Activated CD8-positive, alpha-beta T cell treated with anti-CD3 and anti-CD28 coated beads, Interleukin-2, amount 10 ng/mL, durations not matched to agents 7 days and 5 days (primary cell): Measurements from ENCODE around the gene RAB3IL1. TPM values are rescaled to one million over a fixed set of nuclear protein-coding genes. Genes with fewer than 3 reads are reported as not detected.

Experiments
- ATAC-seq: fragments of 150-1000 bp; cut with Tn5 transposase; one replicate; pipeline ENCODE4 v1.10.0; 2021; ENCODE audit warnings: moderate library complexity
- CTCF ChIA-PET: fragments of 350-600 bp; sonication (Branson Sonifier 250); formaldehyde crosslinking; loops from one replicate; lab custom pipeline; 2021; ENCODE audit warnings: antibody characterized with exemption; lab: Charles Lee
- POLR2A ChIA-PET: fragments of 350-600 bp; sonication (Branson Sonifier 250); formaldehyde crosslinking; loops from one replicate; lab custom pipeline; 2021; ENCODE audit warnings: antibody characterized with exemption; lab: Charles Lee
- DNase-seq: peaks from one replicate; pipeline ENCODE4 v3.0.0-alpha.2; 2020
- H3K27ac Mint-ChIP-seq: one replicate; pipeline ENCODE4 v1.8.0; 2021; ENCODE audit warnings: mild to moderate bottlenecking, mixed read lengths
- H3K27me3 Mint-ChIP-seq: one replicate; pipeline ENCODE4 v1.8.0; 2021; ENCODE audit warnings: low read depth, mixed read lengths
- H3K36me3 Mint-ChIP-seq: one replicate; pipeline ENCODE4 v1.8.0; 2021; ENCODE audit warnings: low read depth, mixed read lengths
- H3K4me1 Mint-ChIP-seq: one replicate; pipeline ENCODE4 v1.8.0; 2021; ENCODE audit warnings: low read depth, mixed read lengths
- H3K4me3 Mint-ChIP-seq: one replicate; pipeline ENCODE4 v1.8.0; 2021; ENCODE audit warnings: mild to moderate bottlenecking, mixed read lengths
- H3K9me3 Mint-ChIP-seq: one replicate; pipeline ENCODE4 v1.8.0; 2022; ENCODE audit warnings: mixed read lengths; ENCODE audit not compliant: insufficient read depth
- total RNA-seq, 2 experiments: library from RNA; stranded (reverse); gene quantifications; one replicate each; pipeline ENCODE4 v1.2.3, GENCODE V29; 2021

Gene RAB3IL1
- total RNA-seq, 2 experiments from 2014 or later, result not detected

- ATAC-seq (no peak), DNase-seq (no peak)
- peaks cover 22% of the 10 kb centered on the region for H3K27me3 Mint-ChIP-seq
- no peaks in the 10 kb centered on the region for H3K36me3 Mint-ChIP-seq
- ChIA-PET CTCF (interaction anchor here (1.2 to 10.0 kb wide), 5 partner anchors 10 to 156 kb away, joined by 3 to 139 read pairs (median 13); no protein-coding TSS in a partner anchor), POLR2A (no interaction called here)
- no peaks in the 10 kb centered on the region for H3K9me3 Mint-ChIP-seq
- H3K4me1 Mint-ChIP-seq, result peaks cover 8% of the 10 kb centered on the region
- H3K27ac Mint-ChIP-seq, result no peak overlapping the region
- no peak overlapping the region for H3K4me3 Mint-ChIP-seq
Observed at GRCh38 chr11:61951484-61952135, 34.2 kb upstream of the RAB3IL1 start.

- no peaks in the 10 kb centered on the region for H3K9me3 Mint-ChIP-seq
- CTCF ChIA-PET, result interaction anchor here (0.7 to 10.0 kb wide), 9 partner anchors 11 to 158 kb away, joined by 3 to 139 read pairs (median 6); no protein-coding TSS in a partner anchor
- no peaks in the 10 kb centered on the region for H3K36me3 Mint-ChIP-seq
- H3K27me3 Mint-ChIP-seq, result peaks cover 11% of the 10 kb centered on the region
- no peak for DNase-seq
- no peak for ATAC-seq
- H3K4me1 Mint-ChIP-seq, result peaks cover 1% of the 10 kb centered on the region
- H3K4me3 Mint-ChIP-seq, result no peak within 1 kb of the TSS
- POLR2A ChIA-PET, result no interaction called here
- no peak within 1 kb of the TSS for H3K27ac Mint-ChIP-seq
Observed at GRCh38 chr11:61950035-61950547, 32.7 kb upstream of the RAB3IL1 start, which contains the start of gene BEST1. Gene BEST1 (plus strand): TSS chr11:61950351. CDS start chr11:61951807, 1,456 bp downstream.

GRCh38 chr11:61949169-61950034 is 32.0 kb upstream of the RAB3IL1 start:
- ATAC-seq (no peak), DNase-seq (no peak)
- no peak overlapping the region for H3K27ac Mint-ChIP-seq
- H3K9me3 Mint-ChIP-seq, result no peaks in the 10 kb centered on the region
- peaks cover 7% of the 10 kb centered on the region for H3K27me3 Mint-ChIP-seq
- H3K4me1 Mint-ChIP-seq, result no peaks in the 10 kb centered on the region
- no peaks in the 10 kb centered on the region for H3K36me3 Mint-ChIP-seq
- no peak overlapping the region for H3K4me3 Mint-ChIP-seq
- ChIA-PET POLR2A (no interaction called here), CTCF (interaction anchor here (1.0 to 10.0 kb wide), 6 partner anchors 18 to 159 kb away, joined by 3 to 139 read pairs (median 12); no protein-coding TSS in a partner anchor)

- H3K4me3 Mint-ChIP-seq, result no peak overlapping the region
- CTCF ChIA-PET, result interaction anchor here (0.7 to 10.0 kb wide), 25 partner anchors 11 to 167 kb away, joined by 3 to 139 read pairs (median 8); partner anchors contain the start of gene FTH1
- no peaks in the 10 kb centered on the region for H3K9me3 Mint-ChIP-seq
- no peak for DNase-seq
- H3K4me1 Mint-ChIP-seq, result no peaks in the 10 kb centered on the region
- no peaks in the 10 kb centered on the region for H3K36me3 Mint-ChIP-seq
- no peak for ATAC-seq
- POLR2A ChIA-PET, result no interaction called here
- no peak overlapping the region for H3K27ac Mint-ChIP-seq
- H3K27me3 Mint-ChIP-seq, result peaks cover 6% of the 10 kb centered on the region
Observed at GRCh38 chr11:61948505-61948904, 31.1 kb upstream of the RAB3IL1 start.

GRCh38 chr11:61947486-61948210 is 30.3 kb upstream of the RAB3IL1 start:
- no peak overlapping the region for H3K4me3 Mint-ChIP-seq
- no peak overlapping the region for H3K27ac Mint-ChIP-seq
- no peaks in the 10 kb centered on the region for H3K36me3 Mint-ChIP-seq
- H3K9me3 Mint-ChIP-seq, result no peaks in the 10 kb centered on the region
- ATAC-seq, result peak; percentile 83
- peaks cover 8% of the 10 kb centered on the region for H3K27me3 Mint-ChIP-seq
- H3K4me1 Mint-ChIP-seq, result no peaks in the 10 kb centered on the region
- peak; percentile 77 for DNase-seq
- ChIA-PET POLR2A (interaction anchor here (1.2 kb wide), 1 partner anchor 56 kb away, joined by 3 read pairs; no protein-coding TSS in a partner anchor), CTCF (interaction anchor here (0.7 to 10.0 kb wide), 30 partner anchors 8 to 176 kb away, joined by 3 to 139 read pairs (median 5); partner anchors contain the start of genes FTH1 and INCENP)

- Mint-ChIP-seq H3K9me3 (no peaks in the 10 kb centered on the region), H3K4me1 (no peaks in the 10 kb centered on the region), H3K4me3 (no peak overlapping the region), H3K27me3 (peaks cover 8% of the 10 kb centered on the region), H3K27ac (no peak overlapping the region), H3K36me3 (no peaks in the 10 kb centered on the region)
- POLR2A ChIA-PET, result interaction anchor here (1.2 kb wide), 1 partner anchor 56 kb away, joined by 3 read pairs; no protein-coding TSS in a partner anchor
- DNase-seq (no peak), ATAC-seq (no peak)
- CTCF ChIA-PET, result interaction anchor here (0.7 to 10.0 kb wide), 23 partner anchors 9 to 177 kb away, joined by 3 to 139 read pairs (median 7); partner anchors contain the start of genes FTH1 and INCENP
Observed at GRCh38 chr11:61946894-61947293, 29.5 kb upstream of the RAB3IL1 start.

GRCh38 chr11:61945191-61945590 is 27.8 kb upstream of the RAB3IL1 start:
- Mint-ChIP-seq H3K27ac (no peak overlapping the region), H3K4me1 (no peaks in the 10 kb centered on the region), H3K4me3 (no peak overlapping the region), H3K27me3 (peaks cover 8% of the 10 kb centered on the region), H3K36me3 (no peaks in the 10 kb centered on the region), H3K9me3 (no peaks in the 10 kb centered on the region)
- DNase-seq (no peak), ATAC-seq (no peak)
- CTCF ChIA-PET, result interaction anchor here (3.6 to 10.0 kb wide), 5 partner anchors 46 to 163 kb away, joined by 23 to 139 read pairs (median 50); no protein-coding TSS in a partner anchor
- POLR2A ChIA-PET, result interaction anchor here (1.5 kb wide), 1 partner anchor 24 kb away, joined by 3 read pairs; no protein-coding TSS in a partner anchor

GRCh38 chr11:61940466-61940865 is 23.1 kb upstream of the RAB3IL1 start:
- Mint-ChIP-seq H3K27me3 (peaks cover 23% of the 10 kb centered on the region), H3K9me3 (no peaks in the 10 kb centered on the region), H3K27ac (no peak overlapping the region), H3K36me3 (no peaks in the 10 kb centered on the region), H3K4me1 (no peaks in the 10 kb centered on the region), H3K4me3 (no peak overlapping the region)
- POLR2A ChIA-PET, result no interaction called here
- CTCF ChIA-PET, result no interaction called here
- ATAC-seq (no peak), DNase-seq (no peak)

- CTCF ChIA-PET, result interaction anchor here (3.9 to 4.0 kb wide), 2 partner anchors 12 to 37 kb away, joined by 11 to 22 read pairs; no protein-coding TSS in a partner anchor
- POLR2A ChIA-PET, result no interaction called here
- H3K9me3 Mint-ChIP-seq, result no peaks in the 10 kb centered on the region
- DNase-seq, result no peak
- H3K4me3 Mint-ChIP-seq, result no peak overlapping the region
- no peaks in the 10 kb centered on the region for H3K4me1 Mint-ChIP-seq
- ATAC-seq, result no peak
- peaks cover 22% of the 10 kb centered on the region for H3K27me3 Mint-ChIP-seq
- no peak overlapping the region for H3K27ac Mint-ChIP-seq
- no peaks in the 10 kb centered on the region for H3K36me3 Mint-ChIP-seq
Observed at GRCh38 chr11:61935861-61936260, 18.5 kb upstream of the RAB3IL1 start.

GRCh38 chr11:61930933-61931332 is 13.6 kb upstream of the RAB3IL1 start:
- ATAC-seq (no peak), DNase-seq (no peak)
- Mint-ChIP-seq H3K4me1 (peaks cover 2% of the 10 kb centered on the region), H3K36me3 (no peaks in the 10 kb centered on the region), H3K27me3 (peaks cover 10% of the 10 kb centered on the region), H3K4me3 (no peak overlapping the region), H3K9me3 (no peaks in the 10 kb centered on the region), H3K27ac (no peak overlapping the region)
- POLR2A ChIA-PET, result no interaction called here
- CTCF ChIA-PET, result interaction anchor here (1.0 to 2.3 kb wide), 3 partner anchors 60 to 151 kb away, joined by 3 to 5 read pairs (median 3); no protein-coding TSS in a partner anchor
